GM19455 (cell line): ENCODE measurements around the gene LLGL1.

Source experiments
- ATAC-seq: cut with Tn5 transposase; IDR thresholded peaks from one replicate; pipeline ENCODE4 v1.9.1; 2021; ENCODE audit not compliant: unreplicated experiment

The LLGL1 gene

GRCh38 chr17:18225121-18225641 is at the start of gene LLGL1:
Gene LLGL1 (plus strand): TSS chr17:18225635. CDS start chr17:18225683, 48 bp downstream.
- ATAC-seq: peak; percentile 79

- no peak for ATAC-seq
These were observed 49.3 kb upstream of the LLGL1 start for GRCh38 chr17:18176176-18176575.

- ATAC-seq: no peak
These were observed 48.3 kb upstream of the LLGL1 start for GRCh38 chr17:18177133-18177532.

- ATAC-seq: no peak
These were observed 47.7 kb upstream of the LLGL1 start for GRCh38 chr17:18177722-18178121.

GRCh38 chr17:18179196-18179595 is 46.2 kb upstream of the LLGL1 start:
- no peak for ATAC-seq

- no peak for ATAC-seq
These were observed 45.6 kb upstream of the LLGL1 start for GRCh38 chr17:18179804-18180203.

- no peak for ATAC-seq
These were observed 44.1 kb upstream of the LLGL1 start for GRCh38 chr17:18181358-18181757.

GRCh38 chr17:18182110-18182977 is 43.1 kb upstream of the LLGL1 start:
- ATAC-seq: no peak

- peak; percentile 35 for ATAC-seq
These were observed 42.5 kb upstream of the LLGL1 start for GRCh38 chr17:18182978-18183333.

GRCh38 chr17:18183334-18184142 is 41.9 kb upstream of the LLGL1 start, which contains the start of gene ALKBH5:
Gene ALKBH5 (plus strand): TSS chr17:18183828. CDS start chr17:18184244, 416 bp downstream.
- ATAC-seq: peak; percentile 76

- ATAC-seq: no peak
These were observed 41.0 kb upstream of the LLGL1 start for GRCh38 chr17:18184143-18185031.

GRCh38 chr17:18185391-18185790 is 40.0 kb upstream of the LLGL1 start:
- no peak for ATAC-seq

GRCh38 chr17:18185832-18186626 is 39.4 kb upstream of the LLGL1 start:
- no peak for ATAC-seq

- ATAC-seq: no peak
These were observed 38.8 kb upstream of the LLGL1 start for GRCh38 chr17:18186627-18186982.

- no peak for ATAC-seq
These were observed 38.2 kb upstream of the LLGL1 start for GRCh38 chr17:18187226-18187625.

GRCh38 chr17:18187821-18188761 is 37.3 kb upstream of the LLGL1 start:
- no peak for ATAC-seq

GRCh38 chr17:18190628-18191235 is 34.7 kb upstream of the LLGL1 start:
- ATAC-seq: no peak

GRCh38 chr17:18191236-18191667 is 34.2 kb upstream of the LLGL1 start:
- no peak for ATAC-seq
